ENCODE results near the gene ENDOV.

The ENDOV gene

DNA sequence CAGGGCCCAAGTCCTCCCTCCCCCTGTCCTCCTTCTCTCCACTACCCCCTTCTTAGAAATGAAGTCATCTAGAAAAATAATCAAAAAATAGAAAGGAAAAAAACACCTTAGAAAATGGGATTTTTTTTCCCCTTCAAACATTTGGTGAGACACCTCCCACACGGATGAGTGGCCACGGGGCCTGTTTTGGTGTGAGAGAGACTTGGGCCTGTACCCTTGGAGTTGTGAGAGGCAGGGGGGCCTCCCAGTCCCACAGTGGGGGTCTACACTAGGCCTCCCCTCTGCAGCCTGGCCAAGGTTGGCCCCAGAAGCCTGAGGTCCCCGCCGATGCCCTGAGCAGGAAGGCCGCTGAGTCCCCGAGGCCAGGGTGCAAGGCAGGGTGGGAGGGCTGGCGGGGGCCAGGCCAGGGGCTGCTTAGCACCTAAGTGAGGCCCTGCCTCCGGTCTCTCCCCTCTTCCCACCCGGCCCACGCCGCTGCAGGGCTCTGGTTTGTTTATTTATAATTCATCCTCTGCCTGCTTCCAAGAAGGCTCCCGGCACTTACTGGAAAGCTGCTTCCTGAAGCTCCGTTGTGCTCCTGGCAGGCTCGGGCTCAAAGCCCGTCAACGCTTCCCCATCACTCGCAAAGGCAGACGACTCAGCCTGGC lies 35.1 kb downstream of the ENDOV start:
- no peak for DNase-seq (ENCODE audit: low read depth)

DNA sequence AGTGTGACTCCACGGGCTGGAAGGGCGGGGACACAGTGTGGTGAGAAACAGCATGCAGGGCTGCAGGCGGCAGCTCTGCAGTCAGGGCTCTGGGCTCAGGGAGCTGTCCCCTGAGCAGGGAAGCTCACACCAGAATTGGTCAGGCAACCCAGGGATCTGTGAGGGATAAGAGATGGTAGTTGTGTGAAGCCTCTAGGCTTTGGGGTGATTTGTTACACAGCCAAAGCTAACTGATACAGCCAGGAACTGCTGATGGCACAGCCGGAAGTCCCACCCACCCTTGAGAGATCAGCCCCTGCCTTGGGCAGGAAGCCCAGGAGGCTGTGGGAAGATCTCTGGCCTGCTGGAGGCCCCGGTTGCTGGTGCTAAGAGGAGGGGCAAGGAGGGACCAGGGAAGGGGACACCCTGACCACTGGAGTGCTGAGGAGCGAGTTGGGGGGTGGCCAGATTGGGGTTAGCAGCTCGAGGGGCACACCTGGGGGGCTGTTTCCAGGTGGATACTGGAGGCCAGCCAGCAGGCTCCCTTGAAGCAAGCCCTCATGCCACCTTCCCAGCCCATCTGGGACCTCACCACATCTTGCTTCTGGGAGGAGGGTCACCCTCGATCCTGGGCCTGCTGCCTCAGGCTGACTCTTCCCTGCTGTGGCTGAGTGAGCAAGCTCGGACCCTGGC lies 36.3 kb downstream of the ENDOV start:
- DNase-seq (ENCODE audit: low read depth) = no peak

DNA sequence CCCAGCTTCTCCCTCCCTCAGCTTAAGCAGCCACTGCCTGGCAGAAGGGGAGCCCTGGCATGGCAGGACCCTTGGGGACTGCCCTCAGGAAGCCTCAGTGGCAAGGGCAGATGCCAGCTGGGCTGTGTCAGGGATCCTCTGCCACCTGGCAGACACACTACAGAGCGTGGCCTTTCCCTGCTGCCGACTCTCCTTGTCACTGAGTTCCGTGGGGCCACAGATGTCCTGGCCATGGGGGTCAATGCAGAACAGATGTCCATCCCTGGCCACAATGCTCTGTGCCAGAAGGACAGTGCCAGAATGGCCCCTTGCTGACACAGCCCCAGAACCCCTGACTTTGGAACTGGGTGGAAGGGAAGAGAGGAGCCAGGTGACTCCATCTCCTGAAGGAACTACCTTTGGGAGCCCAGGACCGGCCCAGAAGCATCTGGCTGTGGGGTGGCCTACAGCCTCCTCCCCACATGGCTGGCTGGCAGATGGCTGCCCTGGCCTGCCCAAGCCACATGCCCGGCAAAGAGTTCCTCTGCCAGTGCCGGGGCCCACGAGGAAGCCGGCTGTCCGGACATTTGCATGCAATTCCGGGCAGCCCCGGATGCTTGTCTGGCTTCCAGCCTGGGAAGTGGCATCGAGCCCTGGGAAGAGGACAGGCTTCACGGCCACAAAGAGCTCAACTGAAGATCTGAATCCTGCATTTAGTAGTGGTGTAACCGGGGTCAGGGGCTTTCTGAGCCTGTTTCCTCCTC lies 37.4 kb downstream of the ENDOV start:
- no peak for DNase-seq (ENCODE audit: low read depth)

DNA sequence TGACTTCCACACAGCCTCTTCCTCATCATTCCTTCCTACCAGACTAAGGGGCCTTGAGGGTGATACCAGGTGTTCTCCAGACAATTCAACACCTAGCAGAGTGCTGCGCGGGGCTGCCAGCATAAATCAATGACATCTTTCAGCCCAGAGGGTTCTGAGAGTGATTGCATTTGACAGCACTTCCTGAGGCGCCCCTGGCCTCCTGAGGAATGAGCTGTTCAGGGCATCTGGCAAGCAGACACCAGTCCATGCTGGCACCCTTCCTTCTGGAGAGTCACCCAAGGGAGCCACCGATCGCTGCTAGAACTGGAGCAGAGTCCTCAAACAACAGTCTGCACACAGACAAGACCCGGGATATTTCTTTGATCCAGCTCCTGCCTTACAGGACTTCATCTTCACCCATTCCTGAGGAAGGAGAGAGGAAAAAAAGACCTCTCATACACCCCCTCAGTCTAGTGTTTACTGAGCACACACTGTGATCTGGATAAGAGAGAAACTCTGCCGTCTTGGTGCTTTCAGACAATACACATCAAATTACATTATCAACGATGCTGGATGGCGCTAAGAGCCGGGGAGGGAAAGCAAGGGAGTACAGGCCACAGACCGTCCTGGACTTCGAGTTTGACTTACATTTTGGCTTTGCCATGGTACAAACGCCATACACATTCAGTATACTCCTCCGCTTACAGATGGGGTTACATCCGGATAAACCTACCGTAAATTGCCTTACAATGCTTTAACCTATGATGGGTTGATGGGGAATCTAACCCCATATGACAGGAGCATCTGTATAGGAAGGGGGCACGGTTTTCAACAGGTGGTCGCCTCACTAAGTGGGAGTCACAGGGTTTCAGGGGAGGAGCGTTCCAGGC lies 38.4 kb downstream of the ENDOV start:
- no peak for DNase-seq (ENCODE audit: low read depth)

DNA sequence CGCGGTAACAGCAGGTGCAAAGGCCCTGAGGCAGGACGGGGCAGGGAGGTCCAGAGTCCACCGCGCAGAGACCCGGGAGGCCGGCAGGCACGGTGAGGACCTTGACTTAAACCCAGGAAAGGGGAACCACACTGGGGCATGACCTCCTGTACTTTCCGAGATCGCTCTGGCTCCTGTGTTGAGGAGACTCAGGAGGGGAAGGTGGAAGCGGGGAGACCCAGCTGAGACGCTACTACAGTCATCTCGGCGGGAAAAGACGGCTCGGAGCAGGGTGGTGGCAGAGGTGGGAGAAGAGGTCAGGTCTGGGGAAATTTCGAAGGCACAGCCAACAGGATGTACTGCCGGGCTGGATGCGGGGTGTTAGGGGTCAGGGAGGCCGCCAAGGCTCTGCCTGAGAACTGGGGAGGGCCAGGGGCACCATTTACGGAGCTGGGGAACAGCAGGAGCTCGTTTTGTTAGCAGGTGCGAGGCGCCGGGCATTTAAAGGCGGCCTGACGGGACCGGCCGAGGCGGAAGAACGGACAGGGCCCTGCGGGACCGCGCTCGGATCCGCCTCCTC lies 39.1 kb downstream of the ENDOV start:
- DNase-seq (ENCODE audit: low read depth) = no peak

DNA sequence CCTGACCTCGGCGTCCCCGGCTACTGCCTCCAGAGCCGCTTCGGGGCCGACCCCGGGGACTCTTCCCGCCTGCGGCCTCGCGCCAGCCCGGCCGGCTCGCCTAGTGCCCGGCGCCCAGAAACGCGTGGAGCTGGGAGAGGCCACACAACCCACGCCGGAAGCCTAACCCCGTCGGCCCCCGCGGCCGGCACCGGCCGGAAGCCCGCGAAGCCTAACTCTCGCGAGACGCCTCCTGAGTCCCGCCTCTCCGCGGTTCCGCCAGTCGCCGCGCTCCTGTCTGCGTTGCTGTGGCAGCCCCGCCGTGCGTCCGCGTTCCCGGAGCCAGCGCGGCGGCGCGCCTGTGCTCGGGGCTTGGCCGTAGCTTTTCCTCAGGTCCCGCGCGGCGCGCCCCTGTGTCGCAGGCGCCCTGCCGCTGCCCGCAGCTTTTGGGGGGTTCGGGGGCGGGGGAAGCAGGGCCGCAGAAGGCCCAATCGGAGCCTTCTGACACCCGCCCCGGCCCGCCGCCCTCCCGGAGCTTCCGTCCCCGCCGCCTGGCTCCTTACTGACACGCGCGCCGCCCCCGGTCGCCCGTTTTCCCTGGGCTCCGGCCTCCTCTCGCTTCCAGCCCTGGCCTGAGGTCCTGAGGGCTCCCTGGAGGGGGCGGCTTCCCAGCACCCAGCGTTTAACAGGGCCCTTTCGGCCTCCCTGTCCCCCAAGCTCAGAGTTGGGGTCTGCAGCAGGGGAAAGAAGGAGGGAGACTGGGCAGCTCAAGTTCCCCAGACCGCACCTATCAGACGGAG lies 39.8 kb downstream of the ENDOV start:
- DNase-seq (ENCODE audit: low read depth) = peak; percentile 91

DNA sequence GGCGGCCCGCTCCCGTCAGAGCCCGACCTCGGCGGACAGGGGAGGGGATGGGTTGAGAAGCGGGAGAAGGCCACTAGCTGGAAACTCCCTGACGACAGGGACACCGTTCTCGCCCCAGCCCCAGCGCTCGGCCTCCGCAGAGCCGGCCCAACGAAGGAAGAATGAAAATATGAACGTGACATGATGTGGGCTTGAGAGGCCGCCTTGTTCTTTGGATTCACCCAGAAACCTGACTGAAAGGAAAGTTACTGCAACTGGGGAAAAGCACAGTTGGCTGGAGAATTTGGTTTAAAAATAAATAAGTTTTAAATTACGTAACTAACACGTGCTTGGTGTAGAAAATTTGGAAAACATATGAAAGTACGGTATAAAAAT lies 40.4 kb downstream of the ENDOV start:
- no peak for DNase-seq (ENCODE audit: low read depth)

DNA sequence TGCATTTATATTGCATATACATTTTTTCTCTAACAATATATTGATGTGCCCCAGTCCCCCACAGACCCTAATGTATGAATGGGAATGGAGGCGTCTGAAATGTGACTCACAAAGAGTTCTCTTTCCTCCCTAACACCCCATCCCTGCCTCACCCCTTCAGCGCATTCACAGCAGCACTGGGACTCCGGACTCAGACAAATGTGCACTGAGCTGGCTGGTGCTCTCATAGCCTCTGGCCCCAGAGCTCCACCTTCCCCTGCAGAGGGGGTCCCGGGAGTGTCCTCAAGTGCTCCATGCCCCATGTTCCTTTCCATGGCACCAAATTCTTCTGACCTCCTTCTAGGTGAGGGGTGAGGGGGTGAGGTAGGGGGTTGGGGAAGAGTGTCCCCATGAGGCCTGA lies 40.8 kb downstream of the ENDOV start:
- no peak for DNase-seq (ENCODE audit: low read depth)

DNA sequence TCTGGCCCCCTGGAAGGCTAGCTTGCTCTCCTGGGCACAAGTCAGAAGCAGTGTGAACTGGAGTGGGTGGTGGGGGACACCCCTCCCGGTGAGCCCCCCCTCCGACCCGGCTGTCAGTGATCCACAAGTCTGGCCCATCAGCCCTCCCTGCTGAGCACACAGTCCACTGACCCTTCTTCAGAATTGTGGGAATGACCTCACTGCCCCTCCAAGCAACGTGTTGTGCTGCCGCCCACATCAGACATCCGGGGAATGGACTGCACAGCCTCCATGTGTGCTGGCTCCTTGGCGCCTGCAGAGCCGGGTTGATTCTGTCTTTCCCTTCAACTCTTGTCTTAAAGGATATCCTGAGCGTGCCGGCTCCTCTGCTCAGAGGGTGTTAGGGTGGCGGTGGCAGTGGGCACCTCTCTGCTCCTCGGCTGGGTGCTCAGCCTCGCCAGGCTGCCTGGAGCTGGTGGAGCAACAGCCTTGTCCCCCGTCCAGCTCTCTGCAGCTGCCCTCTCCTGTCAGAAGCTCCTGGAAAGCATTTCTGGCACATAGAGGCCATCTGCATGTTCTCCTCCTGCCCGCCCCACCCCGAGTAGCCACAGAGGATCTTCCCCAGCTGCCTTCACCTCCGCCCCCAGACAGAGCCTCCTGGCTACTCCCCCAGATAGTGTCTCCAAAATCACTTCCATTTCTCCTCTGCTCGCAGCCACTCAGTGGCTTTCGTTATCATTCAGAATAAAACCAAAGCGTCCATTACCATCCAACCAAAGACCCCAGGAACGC lies 41.7 kb downstream of the ENDOV start:
- DNase-seq (ENCODE audit: low read depth) = no peak

DNA sequence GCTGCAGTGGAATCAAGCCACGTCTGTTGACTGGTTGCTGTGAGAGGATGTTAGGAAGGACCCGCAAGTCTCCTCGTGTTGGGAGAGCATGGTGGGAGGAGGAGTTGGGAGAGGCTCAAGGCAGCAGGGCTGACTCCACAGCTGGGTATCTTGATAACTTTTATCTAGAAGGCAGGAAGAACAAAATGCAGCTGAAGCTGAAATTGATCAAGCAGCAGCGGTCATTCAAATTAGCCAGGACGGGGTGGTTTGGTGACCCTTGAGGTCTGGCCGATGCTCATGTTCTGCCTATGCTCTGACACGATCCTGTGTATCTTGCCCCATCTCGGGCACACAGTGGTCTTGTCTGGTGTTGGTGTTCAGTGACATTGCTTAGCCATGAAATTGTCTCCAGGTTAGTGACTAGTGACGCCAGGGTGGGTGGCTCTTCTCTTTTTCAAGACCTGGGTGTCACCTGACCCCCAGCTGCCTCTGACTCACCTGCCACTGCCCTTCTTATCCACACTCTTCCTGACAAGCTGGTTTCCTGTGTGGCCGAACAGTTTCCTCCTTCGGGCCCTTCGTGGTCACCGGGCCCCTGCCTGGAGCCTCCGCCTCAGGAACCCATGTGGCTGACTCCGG lies 42.4 kb downstream of the ENDOV start:
- no peak for DNase-seq (ENCODE audit: low read depth)

DNA sequence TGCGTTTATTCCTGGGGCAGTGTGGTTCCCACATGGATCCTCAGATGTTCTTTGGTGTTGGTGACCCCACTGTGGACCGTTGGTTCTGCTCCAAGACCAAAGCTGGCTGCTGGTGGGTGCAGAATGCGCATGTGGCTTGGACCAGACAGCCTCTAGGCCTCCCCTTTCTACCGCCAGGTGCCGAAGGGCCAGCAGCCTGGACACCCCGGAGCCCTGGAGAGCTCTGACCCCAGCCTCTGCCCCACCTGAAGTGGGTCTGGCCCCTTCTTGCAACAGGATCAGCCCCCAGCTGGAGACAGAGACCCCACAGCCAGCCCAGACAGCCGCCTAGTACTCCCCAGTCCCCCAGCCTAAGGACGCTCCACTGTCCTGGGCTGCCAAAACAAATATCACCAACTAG lies 43.0 kb downstream of the ENDOV start:
- no peak for DNase-seq (ENCODE audit: low read depth)

DNA sequence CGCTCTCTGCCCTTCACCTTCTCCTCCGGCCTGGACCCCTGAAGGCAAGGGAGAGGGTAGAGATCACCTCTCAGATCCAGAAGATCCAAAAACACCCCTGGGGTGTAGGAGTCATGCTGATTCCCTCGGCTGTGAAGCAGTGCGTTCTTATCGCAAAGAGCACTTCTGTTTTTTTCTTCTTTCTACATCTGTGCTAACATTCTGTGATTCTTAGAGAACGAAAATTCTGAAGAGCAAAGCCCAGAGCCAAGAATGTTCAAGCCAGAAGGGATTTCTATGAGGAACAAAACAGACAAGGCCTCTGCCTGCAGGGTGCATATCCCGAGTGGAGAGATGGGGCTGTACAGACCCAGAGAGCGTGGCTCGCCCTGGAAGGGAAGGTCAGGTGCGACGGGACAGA lies 44.3 kb downstream of the ENDOV start:
- no peak for DNase-seq (ENCODE audit: low read depth)

DNA sequence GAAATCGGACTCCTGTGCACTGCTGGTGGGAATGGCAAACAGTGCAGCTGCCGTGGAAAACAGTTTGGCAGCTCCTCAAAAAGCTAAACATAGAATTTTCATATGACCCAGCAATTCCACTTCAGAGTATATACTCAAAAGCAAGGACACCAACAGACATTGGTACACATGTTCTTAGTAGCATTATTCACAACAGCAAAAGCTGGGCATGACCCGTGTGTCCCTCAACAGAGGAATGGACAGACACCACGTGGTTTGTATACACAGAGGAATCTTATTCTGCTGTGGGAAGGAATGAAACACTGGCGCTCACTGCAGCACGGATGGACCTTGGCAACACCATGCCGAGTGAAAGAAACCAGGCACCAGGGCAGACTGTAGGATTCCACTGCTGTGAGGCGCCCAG lies 45.5 kb downstream of the ENDOV start:
- no peak for DNase-seq (ENCODE audit: low read depth)

DNA sequence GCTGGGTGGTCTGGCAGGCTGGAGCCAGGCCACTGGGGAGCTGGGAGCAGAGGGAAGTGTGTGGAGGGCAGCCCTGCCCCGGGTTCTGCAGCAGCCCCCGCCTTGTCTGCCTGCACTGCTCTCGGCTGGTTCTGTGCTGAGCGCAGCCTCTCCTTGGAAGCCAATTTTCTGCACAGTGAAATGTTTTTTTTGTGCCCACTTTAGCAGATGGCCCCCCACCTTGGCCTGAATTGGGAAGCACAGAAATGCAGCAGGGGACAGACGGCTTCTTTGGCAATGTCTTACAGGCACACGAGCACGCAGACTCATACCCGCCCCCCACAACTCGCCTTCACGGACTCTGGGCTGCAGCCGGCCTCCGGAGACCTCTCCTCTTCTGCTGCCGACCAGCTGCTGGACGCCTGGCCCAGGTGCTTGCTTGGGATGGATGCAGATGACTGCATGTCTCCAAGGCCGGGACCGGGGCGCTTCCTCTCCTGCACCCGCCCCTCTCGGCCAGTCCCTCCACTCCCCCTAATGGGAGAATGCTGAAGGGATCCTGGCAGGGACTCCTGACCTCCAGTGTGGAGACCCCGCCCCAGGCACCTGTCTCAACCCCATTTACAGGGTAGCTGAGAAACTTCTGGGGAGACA lies 46.7 kb downstream of the ENDOV start:
- DNase-seq (ENCODE audit: low read depth) = no peak

DNA sequence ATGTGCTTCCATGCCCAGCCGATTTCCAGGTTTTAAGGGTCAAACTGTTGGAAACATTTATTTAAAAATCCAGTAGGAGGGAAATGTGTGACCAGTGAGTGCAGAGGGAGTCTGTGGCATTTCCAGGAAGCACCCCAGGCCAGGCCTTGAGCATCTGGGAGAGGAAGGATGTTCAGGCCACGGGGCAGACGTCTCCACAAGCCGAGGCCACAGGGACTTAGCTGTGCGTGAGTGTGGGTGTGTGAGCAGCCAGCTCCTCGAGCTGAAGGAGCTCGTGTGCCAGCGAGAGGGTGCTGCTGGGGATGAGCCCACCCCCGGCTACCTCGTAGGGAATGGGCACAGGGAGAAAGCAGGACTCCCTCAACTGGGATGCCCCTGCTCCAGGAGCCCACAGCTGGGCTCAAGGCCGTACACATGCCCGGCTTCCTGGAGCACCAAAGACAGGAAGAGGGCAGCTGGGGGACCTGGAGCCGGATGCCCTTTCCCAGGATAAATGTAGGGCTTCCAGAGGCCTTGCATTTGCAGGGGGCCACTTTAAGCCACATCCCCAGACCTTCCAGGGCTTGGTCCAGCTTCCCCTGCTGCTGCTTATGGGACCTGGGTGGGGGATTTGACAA lies 48.9 kb downstream of the ENDOV start:
- DNase-seq (ENCODE audit: low read depth) = no peak

DNA sequence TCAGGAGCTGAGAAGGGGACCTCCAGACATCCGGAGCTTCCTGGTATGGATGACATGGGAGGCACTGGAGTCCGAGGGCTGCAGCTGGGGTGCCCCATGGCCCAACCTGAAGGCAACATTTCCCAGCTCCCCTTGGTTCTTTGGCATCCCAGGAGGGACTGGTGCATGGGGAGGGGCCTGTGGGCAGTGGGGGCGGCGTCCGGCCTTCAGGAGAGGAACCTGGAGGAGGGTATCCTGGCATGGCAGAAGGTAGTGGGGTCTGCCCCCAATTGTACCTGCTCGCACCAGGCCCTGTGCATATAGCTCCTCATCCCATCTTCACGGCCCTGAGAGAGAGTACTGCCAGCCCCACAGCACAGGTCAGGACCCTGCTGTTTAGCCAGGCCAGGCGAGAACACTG lies 49.5 kb downstream of the ENDOV start:
- no peak for DNase-seq (ENCODE audit: low read depth)

DNA sequence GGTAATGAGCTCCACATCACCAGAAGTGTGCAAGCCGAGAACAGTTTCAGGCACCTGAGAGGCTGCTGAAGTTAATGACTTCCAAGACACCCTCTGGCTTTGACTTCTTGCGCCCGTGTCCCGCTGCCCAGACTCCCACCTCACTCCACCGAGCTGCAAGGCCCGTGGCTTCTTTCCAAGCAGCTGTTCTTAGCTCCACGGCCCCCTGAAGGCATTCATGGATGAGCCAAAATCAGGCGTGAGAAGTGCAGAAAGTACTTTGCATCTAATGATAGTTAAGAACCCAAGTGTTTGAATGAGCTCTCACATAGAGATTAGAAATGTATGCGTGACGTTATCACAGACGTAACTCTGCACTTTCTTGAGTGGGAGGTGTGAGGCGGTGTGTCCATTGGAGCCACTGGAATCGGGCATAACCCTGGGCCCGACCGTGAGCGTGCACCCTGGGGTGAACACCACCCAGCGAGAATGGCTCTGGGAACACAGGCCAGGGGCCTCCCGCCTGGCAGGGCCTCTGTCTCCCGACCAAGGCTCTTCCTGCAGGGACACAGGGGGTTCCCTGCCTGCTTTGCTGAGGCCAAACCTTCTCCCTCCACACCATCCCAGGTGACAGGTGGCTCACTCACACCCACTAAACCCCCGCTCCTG lies 50.5 kb downstream of the ENDOV start:
- DNase-seq (ENCODE audit: low read depth) = no peak

DNA sequence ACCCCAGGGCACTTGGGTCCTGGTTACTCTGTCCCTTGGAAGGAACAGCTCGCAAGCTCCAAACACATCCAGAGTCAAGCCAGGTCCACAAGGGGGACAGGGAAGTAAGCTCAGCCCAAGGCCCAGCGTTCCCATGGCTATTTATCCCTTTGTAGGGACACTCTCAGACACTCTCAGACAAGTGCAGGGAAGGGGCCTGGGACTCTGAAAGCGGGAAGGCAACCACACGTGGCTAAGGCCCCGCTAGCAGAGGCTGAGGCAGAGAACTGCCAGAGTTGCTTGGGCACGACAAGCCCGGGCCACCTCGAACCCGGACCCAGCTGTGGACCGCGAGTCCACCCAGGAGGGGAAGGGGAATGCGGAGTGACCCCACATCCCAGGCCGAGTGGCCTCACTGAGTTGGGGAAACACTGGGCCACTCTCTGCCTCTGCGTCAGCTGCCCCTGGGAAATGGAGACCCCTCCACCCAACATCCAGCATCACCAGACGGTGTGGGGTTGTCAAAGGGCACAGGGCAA lies 51.3 kb downstream of the ENDOV start:
- DNase-seq (ENCODE audit: low read depth) = no peak

All from stimulated activated CD8-positive, alpha-beta memory T cell treated with anti-CD3 and anti-CD28 coated beads, Interleukin-12 subunit alpha, Interleukin-12 subunit beta, amount 100 ng/mL, for 1 hour (primary cell).